Fibroblast of pulmonary artery (primary cell): ENCODE measurements around the gene ABCC12.
"Not testable (repeated sequence)": the region's sequence is repeated elsewhere in the genome, so short reads cannot be mapped to it uniquely, and the experiment has no call there.

ENCODE experiments used
- DNase-seq: peaks from one replicate; pipeline ENCODE4 v3.0.0-alpha.2; 2010; ENCODE audit warnings: low read depth
- H3K4me3 ChIP-seq: replicated peaks from 2 replicates; pipeline ENCODE4 v1.5.1; 2011; ENCODE audit warnings: low read depth, mild to moderate bottlenecking, control low read depth, low read length, moderate library complexity
- TF ChIP-seq, protein P1 (sequence below): IDR thresholded peaks from 2 replicates; pipeline ENCODE4 v1.5.1; 2011; ENCODE audit warnings: mild to moderate bottlenecking, control low read depth, low read length, inconsistent platforms; ENCODE audit errors: missing control alignments

ABCC12 gene

GRCh38 chr16:48176635-48177408 lies 21.0 kb upstream of the ABCC12 start:
- TF ChIP-seq, protein P1, sequence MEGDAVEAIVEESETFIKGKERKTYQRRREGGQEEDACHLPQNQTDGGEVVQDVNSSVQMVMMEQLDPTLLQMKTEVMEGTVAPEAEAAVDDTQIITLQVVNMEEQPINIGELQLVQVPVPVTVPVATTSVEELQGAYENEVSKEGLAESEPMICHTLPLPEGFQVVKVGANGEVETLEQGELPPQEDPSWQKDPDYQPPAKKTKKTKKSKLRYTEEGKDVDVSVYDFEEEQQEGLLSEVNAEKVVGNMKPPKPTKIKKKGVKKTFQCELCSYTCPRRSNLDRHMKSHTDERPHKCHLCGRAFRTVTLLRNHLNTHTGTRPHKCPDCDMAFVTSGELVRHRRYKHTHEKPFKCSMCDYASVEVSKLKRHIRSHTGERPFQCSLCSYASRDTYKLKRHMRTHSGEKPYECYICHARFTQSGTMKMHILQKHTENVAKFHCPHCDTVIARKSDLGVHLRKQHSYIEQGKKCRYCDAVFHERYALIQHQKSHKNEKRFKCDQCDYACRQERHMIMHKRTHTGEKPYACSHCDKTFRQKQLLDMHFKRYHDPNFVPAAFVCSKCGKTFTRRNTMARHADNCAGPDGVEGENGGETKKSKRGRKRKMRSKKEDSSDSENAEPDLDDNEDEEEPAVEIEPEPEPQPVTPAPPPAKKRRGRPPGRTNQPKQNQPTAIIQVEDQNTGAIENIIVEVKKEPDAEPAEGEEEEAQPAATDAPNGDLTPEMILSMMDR = no peak
- no peak for DNase-seq
- no peak overlapping the region for H3K4me3 ChIP-seq

DNA sequence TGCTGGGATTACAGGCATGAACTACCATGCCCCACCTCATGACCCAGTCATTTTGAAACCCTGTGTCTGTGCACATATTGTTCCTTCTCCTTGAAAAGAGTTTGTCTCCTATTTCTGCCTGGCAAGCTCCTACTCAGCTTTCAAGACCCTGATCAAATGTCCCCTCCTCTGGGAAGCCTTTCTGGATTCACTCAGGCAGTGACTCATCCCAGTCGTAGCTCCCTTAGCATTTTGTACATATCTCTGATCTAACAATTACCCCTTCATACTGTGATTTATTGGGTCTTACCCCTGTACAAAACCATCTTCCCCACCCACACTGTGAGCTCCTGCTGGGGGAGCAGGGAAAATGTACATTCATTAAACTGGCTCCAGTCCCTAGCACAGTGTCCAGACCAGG lies 18.1 kb upstream of the ABCC12 start:
- no peak for DNase-seq
- H3K4me3 ChIP-seq = no peak overlapping the region
- TF ChIP-seq, protein P1 = no peak

GRCh38 chr16:48172682-48173081 lies 16.9 kb upstream of the ABCC12 start:
- H3K4me3 ChIP-seq = no peak overlapping the region
- TF ChIP-seq, protein P1 = no peak
- DNase-seq = no peak

GRCh38 chr16:48169896-48170295 lies 14.1 kb upstream of the ABCC12 start:
- TF ChIP-seq, protein P1 = no peak

DNA sequence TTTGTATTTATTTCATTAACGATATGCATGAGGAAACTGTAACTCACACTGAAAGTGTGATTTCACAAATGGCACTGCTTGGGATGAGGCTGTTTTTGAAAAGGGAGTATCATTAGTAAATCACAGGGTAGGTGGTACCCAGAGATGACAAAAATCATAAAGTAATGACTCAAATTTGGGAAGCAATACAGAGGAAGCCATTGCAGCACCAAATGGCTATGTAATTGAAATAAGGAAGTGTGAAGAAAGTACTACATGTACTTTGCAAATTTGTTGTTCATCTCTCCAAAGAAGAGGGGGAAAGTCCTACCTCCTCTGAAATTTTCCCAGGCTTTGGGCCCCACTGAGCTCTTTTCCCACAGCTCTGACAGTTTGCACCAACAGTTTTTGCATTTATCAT lies 12.3 kb upstream of the ABCC12 start:
- DNase-seq = no peak

More at GRCh38 chr16:48169896-48170295, 14.1 kb upstream of the ABCC12 start:
- no peak for DNase-seq
- H3K4me3 ChIP-seq = no peak overlapping the region

GRCh38 chr16:48166617-48167016 lies 10.8 kb upstream of the ABCC12 start:
- not testable (repeated sequence) for DNase-seq, H3K4me3 ChIP-seq

More for the DNA sequence above, 12.3 kb upstream of the ABCC12 start:
- no peak overlapping the region for H3K4me3 ChIP-seq
- TF ChIP-seq, protein P1 = no peak

GRCh38 chr16:48165961-48166578 lies 10.3 kb upstream of the ABCC12 start:
- TF ChIP-seq, protein P1 = no peak
- DNase-seq = no peak
- no peak overlapping the region for H3K4me3 ChIP-seq
